ENCODE results near the gene LDB3.
"Not testable (repeated sequence)": the region's sequence is repeated elsewhere in the genome, so short reads cannot be mapped to it uniquely, and the experiment has no call there.

Gene LDB3

GRCh38 chr10:86728056-86728455 is 59.7 kb downstream of the LDB3 start:
- no peak for TF ChIP-seq FOXP2 (optimal IDR thresholded peaks at IDR 0.05; ENCODE audit: control extremely low read depth, extremely low read length, insufficient read depth)
- no peak for TF ChIP-seq EZH2 (IDR thresholded peaks at IDR 0.05)
- TF ChIP-seq POLR2AphosphoS5 (IDR thresholded peaks at IDR 0.05; ENCODE audit: borderline replicate concordance, low read depth, low read length) = no peak
- no peak overlapping the region for H3K27ac ChIP-seq
- H3K9ac ChIP-seq (ENCODE audit: insufficient read length) = no peak overlapping the region
- DNase-seq (ENCODE audit: low read depth, low spot score) = no peak
- H3K9me3 ChIP-seq (ENCODE audit: low read depth, low read length) = no peaks in the 10 kb centered on the region
- no peak overlapping the region for H3K4me3 ChIP-seq
- no peaks in the 10 kb centered on the region for H3K36me3 ChIP-seq (ENCODE audit: insufficient read depth, low read length)

GRCh38 chr10:86729677-86730076 is 61.4 kb downstream of the LDB3 start:
- H3K36me3 ChIP-seq (ENCODE audit: insufficient read depth, low read length) = no peaks in the 10 kb centered on the region
- H3K4me3 ChIP-seq = no peak overlapping the region
- DNase-seq (ENCODE audit: low read depth, low spot score) = no peak
- no peaks in the 10 kb centered on the region for H3K9me3 ChIP-seq (ENCODE audit: low read depth, low read length)
- TF ChIP-seq POLR2AphosphoS5 (IDR thresholded peaks at IDR 0.05; ENCODE audit: borderline replicate concordance, low read depth, low read length) = no peak
- TF ChIP-seq EZH2 (IDR thresholded peaks at IDR 0.05) = no peak
- TF ChIP-seq FOXP2 (optimal IDR thresholded peaks at IDR 0.05; ENCODE audit: control extremely low read depth, extremely low read length, insufficient read depth) = no peak
- H3K9ac ChIP-seq (ENCODE audit: insufficient read length) = no peak overlapping the region
- no peak overlapping the region for H3K27ac ChIP-seq

DNA sequence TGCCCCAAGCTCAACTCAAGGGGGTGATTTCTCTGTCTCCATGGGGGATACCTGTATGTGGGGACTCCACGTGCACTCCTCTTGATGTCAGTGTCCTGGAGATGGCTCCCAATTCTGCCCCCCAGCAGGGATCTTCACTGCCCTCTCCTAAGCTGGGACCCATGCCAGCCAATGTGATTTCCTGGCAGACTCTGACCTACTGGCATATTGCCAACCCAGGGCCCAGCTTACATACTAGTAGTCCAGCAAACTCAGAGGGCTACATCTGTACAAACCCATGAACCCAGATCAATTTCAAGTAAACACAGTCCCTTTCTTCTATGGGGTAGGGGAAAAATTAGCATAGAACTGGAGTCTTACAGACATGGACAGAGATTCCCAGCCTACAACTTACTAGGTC is 61.9 kb downstream of the LDB3 start:
- no peaks in the 10 kb centered on the region for H3K9me3 ChIP-seq (ENCODE audit: low read depth, low read length)
- no peaks in the 10 kb centered on the region for H3K36me3 ChIP-seq (ENCODE audit: insufficient read depth, low read length)
- DNase-seq (ENCODE audit: low read depth, low spot score) = no peak
- no peak overlapping the region for H3K9ac ChIP-seq (ENCODE audit: insufficient read length)
- no peak for TF ChIP-seq FOXP2 (optimal IDR thresholded peaks at IDR 0.05; ENCODE audit: control extremely low read depth, extremely low read length, insufficient read depth)
- no peak for TF ChIP-seq EZH2 (IDR thresholded peaks at IDR 0.05)
- TF ChIP-seq POLR2AphosphoS5 (IDR thresholded peaks at IDR 0.05; ENCODE audit: borderline replicate concordance, low read depth, low read length) = no peak
- H3K27ac ChIP-seq = no peak overlapping the region
- no peak overlapping the region for H3K4me3 ChIP-seq

DNA sequence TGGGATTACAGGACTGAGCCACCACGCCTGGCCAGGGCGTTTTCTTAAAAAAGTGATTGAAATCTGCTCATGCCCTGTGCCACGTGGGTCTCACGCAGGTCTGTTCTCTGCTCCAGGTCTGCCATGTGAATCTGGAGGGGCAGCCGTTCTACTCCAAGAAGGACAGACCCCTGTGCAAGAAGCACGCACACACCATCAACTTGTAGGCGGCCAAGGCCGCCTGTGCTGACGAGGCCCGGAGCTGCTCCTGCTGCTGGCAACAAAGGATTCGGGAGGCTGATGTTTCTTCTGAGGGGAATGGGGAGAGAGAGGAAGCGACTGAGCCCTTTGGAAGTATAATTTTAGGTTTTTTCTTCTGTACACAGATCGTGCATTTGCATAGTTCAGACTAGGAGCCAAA is 64.5 kb downstream of the LDB3 start:
- DNase-seq (ENCODE audit: low read depth, low spot score) = no peak
- H3K9me3 ChIP-seq (ENCODE audit: low read depth, low read length) = no peaks in the 10 kb centered on the region
- no peak overlapping the region for H3K9ac ChIP-seq (ENCODE audit: insufficient read length)
- no peak overlapping the region for H3K4me3 ChIP-seq
- TF ChIP-seq POLR2AphosphoS5 (IDR thresholded peaks at IDR 0.05; ENCODE audit: borderline replicate concordance, low read depth, low read length) = no peak
- no peaks in the 10 kb centered on the region for H3K36me3 ChIP-seq (ENCODE audit: insufficient read depth, low read length)
- H3K27ac ChIP-seq = no peak overlapping the region

- no peak overlapping the region for H3K4me3 ChIP-seq
- H3K27ac ChIP-seq = no peak overlapping the region
- H3K9ac ChIP-seq (ENCODE audit: insufficient read length) = no peak overlapping the region
- H3K36me3 ChIP-seq (ENCODE audit: insufficient read depth, low read length) = no peaks in the 10 kb centered on the region
- no peaks in the 10 kb centered on the region for H3K9me3 ChIP-seq (ENCODE audit: low read depth, low read length)
- TF ChIP-seq POLR2AphosphoS5 (IDR thresholded peaks at IDR 0.05; ENCODE audit: borderline replicate concordance, low read depth, low read length) (no peak), EZH2 (IDR thresholded peaks at IDR 0.05) (no peak), FOXP2 (optimal IDR thresholded peaks at IDR 0.05; ENCODE audit: control extremely low read depth, extremely low read length, insufficient read depth) (no peak)
- DNase-seq (ENCODE audit: low read depth, low spot score) = no peak
Measured at GRCh38 chr10:86733260-86733671, 65.0 kb downstream of the LDB3 start.

DNA sequence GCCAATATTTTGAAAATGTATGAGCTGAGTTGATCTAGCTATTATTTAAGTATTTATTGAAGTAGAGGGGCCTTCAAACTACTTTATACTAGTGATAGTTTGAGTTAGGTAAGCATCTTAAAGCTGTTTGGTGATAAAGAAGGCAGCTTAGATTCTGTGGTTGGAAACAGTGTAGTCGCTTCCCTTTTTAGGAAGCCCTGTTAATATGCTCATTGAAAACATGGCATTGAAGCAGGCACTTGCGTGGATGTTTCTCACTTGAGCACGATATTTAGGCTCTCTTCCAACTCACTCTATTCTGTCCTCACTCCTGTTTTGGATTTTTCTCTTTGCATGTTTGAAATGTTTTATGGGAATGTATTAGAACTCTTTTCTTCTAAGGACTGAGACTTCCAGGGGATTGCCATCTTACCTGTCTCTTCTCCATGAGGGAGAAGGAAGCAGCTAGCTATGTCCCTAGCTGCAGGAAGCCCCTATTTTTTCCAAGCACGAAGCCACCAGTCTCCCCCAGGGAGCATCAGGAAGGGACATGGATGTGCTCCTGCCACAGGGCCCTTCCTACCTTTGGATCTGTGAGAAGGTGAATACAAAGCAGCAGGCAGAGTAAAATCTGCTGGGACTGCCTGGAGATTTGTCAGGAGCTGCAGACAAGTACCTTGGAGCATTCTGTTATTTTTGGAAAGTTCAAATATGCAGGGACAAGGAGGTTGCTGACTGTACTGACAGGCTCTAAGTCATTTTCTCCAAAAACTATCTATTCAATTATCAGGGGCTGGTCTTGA is 66.1 kb downstream of the LDB3 start:
- TF ChIP-seq FOXP2 (optimal IDR thresholded peaks at IDR 0.05; ENCODE audit: control extremely low read depth, extremely low read length, insufficient read depth) (no peak), POLR2AphosphoS5 (IDR thresholded peaks at IDR 0.05; ENCODE audit: borderline replicate concordance, low read depth, low read length) (no peak), EZH2 (IDR thresholded peaks at IDR 0.05) (no peak)

GRCh38 chr10:86735278-86735677 is 67.0 kb downstream of the LDB3 start:
- not testable (repeated sequence) for H3K9me3 ChIP-seq (ENCODE audit: low read depth, low read length); DNase-seq (ENCODE audit: low read depth, low spot score); H3K36me3 ChIP-seq (ENCODE audit: insufficient read depth, low read length); H3K4me3 ChIP-seq; H3K27ac ChIP-seq; H3K9ac ChIP-seq (ENCODE audit: insufficient read length)

More for the DNA sequence above, 66.1 kb downstream of the LDB3 start:
- no peaks in the 10 kb centered on the region for H3K9me3 ChIP-seq (ENCODE audit: low read depth, low read length)
- no peak for DNase-seq (ENCODE audit: low read depth, low spot score)
- no peak overlapping the region for H3K9ac ChIP-seq (ENCODE audit: insufficient read length)
- no peak overlapping the region for H3K27ac ChIP-seq
- no peaks in the 10 kb centered on the region for H3K36me3 ChIP-seq (ENCODE audit: insufficient read depth, low read length)
- no peak overlapping the region for H3K4me3 ChIP-seq

DNA sequence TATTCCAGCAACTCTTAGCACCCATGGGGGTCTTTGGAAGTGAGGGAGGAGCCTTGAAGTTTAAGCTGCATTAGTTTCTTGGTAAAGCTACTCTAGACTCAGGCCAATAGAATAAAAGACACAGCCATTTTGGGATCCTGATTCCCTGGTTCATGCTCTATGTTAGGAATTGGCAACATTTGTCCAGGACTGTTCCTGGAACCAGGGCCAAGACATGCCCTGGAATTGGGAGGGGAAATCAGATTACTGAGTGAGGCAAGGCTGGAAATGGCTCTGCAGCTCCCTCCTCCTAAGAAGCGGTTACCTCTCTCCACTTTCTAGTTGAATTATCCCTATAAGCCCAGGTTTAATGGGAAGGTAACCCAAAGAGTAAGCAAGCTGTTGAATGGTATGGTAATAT is 73.9 kb downstream of the LDB3 start:
- Histone ChIP-seq H3K9ac (ENCODE audit: insufficient read length) (no peak overlapping the region), H3K4me3 (no peak overlapping the region), H3K27ac (no peak overlapping the region), H3K9me3 (ENCODE audit: low read depth, low read length) (no peaks in the 10 kb centered on the region), H3K36me3 (ENCODE audit: insufficient read depth, low read length) (no peaks in the 10 kb centered on the region)
- no peak for DNase-seq (ENCODE audit: low read depth, low spot score)
- TF ChIP-seq EZH2 (IDR thresholded peaks at IDR 0.05) (no peak), FOXP2 (optimal IDR thresholded peaks at IDR 0.05; ENCODE audit: control extremely low read depth, extremely low read length, insufficient read depth) (no peak), POLR2AphosphoS5 (IDR thresholded peaks at IDR 0.05; ENCODE audit: borderline replicate concordance, low read depth, low read length) (no peak)

GRCh38 chr10:86744067-86744725 is 75.9 kb downstream of the LDB3 start:
- H3K36me3 ChIP-seq (ENCODE audit: insufficient read depth, low read length) = no peaks in the 10 kb centered on the region
- TF ChIP-seq EZH2 (IDR thresholded peaks at IDR 0.05) = no peak
- no peak for TF ChIP-seq FOXP2 (optimal IDR thresholded peaks at IDR 0.05; ENCODE audit: control extremely low read depth, extremely low read length, insufficient read depth)
- no peak for TF ChIP-seq POLR2AphosphoS5 (IDR thresholded peaks at IDR 0.05; ENCODE audit: borderline replicate concordance, low read depth, low read length)

More at GRCh38 chr10:86744067-86744725, 75.9 kb downstream of the LDB3 start:
- H3K9me3 ChIP-seq (ENCODE audit: low read depth, low read length) = no peaks in the 10 kb centered on the region
- no peak overlapping the region for H3K9ac ChIP-seq (ENCODE audit: insufficient read length)
- H3K27ac ChIP-seq = no peak overlapping the region
- no peak overlapping the region for H3K4me3 ChIP-seq
- no peak for DNase-seq (ENCODE audit: low read depth, low spot score)

Measured in SK-N-MC (cell line).